HG02970 (cell line): Measurements from ENCODE around the gene SLC11A2.
"Not testable (repeated sequence)": the region's sequence is repeated elsewhere in the genome, so short reads cannot be mapped to it uniquely, and the experiment has no call there.

ENCODE experiments used
- ATAC-seq: cut with Tn5 transposase; IDR thresholded peaks from one replicate; pipeline ENCODE4 v1.9.1; 2021; ENCODE audit warnings: mild to moderate bottlenecking, moderate library complexity, moderate number of reproducible peaks; ENCODE audit not compliant: unreplicated experiment, low FRiP score

The SLC11A2 gene

DNA sequence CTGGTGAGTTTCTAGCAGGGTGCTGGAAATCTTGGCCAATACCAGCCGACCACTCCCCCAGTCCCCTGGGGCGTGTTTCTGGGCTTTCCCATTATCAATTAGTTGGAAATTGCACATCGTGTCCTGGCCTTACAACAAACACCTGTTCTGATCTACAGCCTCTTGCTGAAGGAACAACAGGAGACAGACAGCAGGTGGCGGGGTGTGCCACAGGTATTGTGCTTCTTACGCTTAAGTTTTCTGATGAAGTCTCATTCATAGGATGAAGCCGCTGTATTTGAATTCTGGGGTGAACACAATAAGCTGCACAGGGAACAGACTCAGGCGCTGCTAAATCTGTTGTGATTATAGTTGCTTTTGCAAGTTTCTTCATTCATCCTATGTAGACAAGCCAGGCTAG is 73.1 kb downstream of the SLC11A2 start:
- ATAC-seq = no peak

DNA sequence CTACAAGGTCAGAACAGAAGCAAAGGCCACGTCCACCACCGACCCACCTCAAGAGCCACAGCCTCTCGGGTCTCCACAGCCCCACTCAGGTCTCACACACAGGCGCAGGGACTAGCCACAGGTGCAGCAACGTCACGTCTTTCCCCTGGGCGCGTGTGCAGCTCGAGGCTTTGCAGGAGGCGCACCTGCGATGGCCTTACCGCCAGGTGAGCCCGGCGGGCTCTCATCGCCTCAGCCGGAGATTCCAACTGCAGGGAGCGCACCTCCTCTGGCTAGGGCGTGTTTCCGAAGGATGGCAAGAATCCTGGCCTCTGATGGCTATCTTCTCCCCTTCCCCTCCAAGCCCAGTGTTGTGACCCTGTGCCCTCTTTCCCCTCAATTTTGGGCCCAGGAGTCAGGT is 73.7 kb downstream of the SLC11A2 start, which contains the start of gene HIGD1C:
TSS of gene HIGD1C (plus strand) at position 35 of the 400 bp plus-strand sequence. CDS start 1,455 bp downstream, outside the sequence.
- ATAC-seq = no peak

DNA sequence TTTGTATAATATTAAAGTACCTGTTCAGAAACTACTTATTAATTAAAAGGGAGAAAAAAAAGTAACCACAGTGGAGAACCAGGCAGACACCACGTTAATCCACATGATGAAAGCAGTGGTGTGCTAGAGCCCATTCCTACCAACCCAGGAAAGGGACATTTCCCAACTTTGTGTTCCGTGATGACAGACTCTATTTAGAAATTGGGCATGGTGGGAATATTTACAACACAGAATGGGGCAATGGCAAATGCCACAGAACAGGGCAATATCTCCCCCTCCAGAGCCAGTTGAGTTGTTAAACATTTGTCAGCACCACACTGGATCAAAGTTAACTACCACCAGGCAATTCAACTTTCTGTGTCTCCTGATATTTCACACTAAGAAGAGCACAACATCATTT is 75.1 kb downstream of the SLC11A2 start:
- no peak for ATAC-seq

DNA sequence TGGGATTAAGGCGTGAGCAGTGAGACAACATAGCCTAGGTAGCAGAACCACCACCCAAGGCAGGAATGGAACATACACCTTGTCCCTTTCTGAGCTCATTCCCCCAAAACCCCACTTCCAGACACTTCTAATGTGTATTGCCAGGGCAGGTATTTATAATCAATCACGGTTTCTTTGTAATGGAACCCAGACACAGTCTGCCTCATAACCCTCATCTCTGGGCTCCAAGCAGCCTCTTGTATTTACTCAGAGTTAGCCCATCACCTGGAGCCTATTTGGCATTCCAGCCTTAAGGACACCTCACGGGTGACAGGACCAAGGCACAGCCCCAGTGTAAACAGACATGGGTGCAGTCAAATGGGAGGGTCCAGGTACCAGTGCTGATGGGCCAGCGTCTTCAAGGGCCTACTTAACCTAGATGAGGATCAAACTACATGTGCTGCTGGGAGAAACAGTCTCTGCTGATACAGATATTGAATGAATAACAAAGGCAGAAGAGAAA is 76.3 kb downstream of the SLC11A2 start:
- no peak for ATAC-seq

DNA sequence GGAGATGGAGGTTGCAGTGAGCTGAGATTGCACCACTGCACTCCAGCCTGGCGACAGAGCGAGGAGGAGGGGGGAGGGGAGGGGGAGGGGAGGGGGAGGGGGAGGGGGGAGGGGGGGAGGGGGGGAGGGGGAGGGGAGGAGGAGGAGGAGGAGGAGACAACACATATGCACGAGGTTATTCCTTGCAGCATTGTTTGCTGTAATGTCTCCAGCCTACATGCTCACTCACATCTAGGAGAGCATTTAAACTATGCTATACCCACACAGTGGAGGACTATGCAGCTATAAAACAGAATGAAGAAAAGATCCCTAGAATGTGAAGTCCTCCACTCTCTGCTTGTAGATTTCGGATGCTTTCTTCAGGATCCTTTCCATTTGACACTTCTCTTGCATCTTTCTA is 77.4 kb downstream of the SLC11A2 start:
- ATAC-seq = no peak

DNA sequence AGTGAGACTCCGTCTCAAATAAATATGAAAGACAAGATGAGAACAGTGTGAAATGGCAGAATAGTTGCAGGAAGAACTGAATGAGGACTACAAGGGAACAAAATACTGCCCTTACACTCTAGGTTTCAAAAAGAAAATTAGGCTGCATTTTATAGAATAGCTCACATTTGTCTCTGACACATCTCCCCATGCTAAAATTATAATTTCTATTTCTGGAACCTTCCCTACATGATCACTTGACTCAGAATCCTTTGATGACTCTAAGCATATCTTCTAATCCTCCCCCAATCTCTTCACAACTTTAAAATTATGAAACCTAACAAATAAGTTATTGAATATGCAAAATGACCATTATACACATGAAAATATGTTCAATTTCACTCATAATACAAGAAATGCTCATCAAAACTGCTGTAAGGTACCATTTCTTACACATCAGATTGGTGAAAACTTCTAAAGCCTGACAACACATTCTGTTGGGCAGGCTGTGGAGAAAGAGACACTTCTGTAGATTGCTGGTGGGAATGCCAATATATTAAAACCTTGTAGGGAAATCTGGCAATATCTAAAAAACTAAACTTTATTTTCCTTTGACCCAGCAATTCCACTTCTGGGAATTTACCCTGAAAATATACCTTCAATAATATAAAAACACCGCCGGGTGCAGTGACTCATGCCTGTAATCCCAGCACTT is 78.1 kb downstream of the SLC11A2 start:
- ATAC-seq = no peak

DNA sequence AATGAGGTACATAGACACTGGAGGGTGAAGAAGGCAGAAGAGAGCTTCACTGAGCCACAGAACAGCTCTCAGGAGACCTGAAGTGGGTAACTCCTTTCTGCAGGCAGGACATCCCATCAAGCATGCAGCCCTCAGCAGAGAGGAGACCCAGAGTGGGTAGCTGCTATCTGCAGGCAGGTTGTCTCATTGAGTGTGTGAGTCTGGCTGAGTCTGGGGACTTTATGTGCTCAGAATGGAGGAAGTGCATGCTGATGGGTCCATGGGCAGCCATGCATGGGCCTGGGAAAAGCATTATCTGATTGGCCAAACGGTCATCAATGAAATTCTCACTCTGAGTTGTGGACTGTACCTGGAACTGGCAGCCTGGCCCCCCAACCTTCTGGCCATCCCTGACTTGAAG is 88.5 kb downstream of the SLC11A2 start:
- no peak for ATAC-seq

DNA sequence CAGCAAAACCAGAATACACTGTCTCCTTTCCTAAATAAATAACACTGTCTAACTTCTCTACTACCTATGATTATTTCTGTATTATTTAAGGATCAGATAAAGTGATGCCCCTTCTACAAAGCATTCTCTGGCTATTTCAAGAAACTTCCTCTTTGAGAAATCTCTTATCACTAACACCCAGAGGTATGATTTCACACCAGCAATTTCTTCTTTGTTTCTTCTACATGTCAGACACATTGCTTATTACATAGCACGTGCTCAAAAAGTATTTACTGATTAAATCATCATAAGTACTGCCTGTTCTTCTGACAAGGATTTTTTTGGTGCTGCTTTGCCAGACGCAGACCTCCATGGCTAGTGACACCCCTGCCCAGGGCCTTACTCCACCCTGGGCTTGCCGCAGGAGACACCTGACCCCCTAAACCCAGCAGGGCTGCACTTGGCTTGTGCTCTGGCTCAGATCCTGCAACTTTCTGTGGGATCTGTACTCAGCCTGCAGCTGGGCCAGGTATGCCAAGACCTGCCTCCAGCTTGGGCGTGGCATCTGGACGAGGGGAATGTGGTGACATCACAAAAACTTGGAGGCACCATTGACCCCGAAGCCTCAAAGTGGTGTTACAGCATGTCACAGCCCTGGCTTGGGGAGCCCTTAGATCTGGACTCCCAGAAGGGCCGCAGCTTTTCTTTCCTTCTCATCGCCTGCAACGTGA is 89.2 kb downstream of the SLC11A2 start:
- ATAC-seq = no peak

DNA sequence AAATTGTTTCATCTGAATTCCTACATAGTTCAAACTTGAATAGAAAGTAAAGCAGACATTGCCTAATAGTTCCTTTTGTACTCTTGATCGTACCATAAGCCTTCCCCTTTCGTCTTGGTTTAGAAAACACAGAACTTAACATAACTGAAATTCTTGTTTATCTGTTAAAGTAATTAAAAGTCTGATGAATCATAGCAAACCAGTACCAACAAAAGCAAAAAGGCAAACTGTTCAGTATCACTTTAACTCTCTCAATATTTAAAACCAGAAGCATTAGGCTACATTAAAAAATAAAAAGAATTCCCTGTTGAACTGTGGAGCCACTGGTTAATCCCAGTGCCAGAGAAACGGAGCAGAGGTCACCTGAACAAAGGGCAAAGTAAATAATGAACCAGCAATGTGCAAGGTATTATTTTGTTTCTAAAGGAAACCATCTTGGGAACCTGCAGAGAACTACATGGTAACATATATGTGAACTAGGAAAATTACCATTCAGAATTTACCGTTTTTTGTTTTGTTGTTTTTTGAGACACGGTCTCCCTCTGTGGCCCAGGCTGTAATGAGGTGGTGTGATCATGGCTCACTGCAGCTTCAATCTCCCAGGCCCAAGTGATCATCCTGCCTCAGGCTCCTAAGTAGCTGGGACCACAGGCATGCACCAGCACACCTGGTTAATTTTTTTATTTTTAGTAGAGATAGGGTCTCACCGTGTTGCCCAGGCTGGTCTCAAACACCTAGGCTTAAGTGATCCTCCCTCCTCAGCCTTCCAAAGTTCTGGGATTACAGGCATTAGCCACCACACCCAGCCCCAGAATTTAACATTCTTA is 91.0 kb downstream of the SLC11A2 start:
- ATAC-seq = no peak

DNA sequence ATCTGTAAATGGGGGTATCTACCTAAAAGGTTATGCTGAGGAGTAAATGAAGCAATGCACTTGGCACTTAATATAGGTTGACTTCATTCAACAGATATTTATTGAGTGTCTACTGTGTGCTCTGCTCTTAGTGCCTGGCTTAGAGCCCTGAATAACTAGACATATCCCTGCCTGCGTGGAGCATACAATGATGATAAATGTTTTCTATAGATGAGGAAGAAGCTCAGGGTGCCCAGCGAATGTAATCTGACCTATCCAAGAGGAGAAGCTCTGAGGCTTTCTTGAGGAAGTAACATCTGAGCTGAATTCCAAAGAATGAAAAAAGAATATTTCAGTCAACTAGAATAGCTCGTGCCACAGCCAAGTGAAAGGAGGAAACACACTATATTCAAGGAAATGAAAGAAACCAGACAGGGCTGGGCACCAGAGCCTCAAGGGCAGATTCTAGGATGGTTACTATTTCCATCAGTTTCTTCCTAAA is 91.8 kb downstream of the SLC11A2 start:
- no peak for ATAC-seq

DNA sequence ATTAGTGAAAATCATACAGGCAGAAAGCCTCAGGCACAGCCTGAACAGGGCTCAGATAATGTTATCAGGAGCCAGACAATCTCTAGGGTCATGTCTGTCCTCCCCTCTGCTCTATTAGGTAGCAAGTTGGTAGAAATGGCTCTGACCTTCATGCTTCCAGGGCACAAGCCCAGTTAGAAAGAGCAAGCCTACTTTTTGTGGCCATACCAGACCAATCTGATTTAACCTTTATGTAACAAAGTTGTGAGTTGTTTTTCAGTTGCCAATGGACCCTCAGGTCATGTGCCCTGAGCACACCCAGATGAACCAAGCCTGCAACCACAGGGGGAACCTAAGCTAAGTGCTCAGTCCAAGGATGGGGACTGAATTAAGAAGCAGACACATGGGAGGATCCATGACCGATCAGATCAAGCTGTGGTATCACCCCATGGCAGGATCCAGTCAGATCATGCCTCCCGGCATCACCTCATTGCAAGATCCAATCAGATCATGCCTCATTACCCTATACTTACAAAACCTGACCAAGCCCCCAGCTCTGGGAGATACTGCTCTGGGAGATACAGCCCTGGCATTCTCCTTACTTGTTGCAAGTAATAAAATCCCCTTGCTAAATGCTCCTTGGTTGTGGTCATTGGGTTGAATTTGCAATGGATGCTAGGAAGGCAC is 92.6 kb downstream of the SLC11A2 start:
- no peak for ATAC-seq

DNA sequence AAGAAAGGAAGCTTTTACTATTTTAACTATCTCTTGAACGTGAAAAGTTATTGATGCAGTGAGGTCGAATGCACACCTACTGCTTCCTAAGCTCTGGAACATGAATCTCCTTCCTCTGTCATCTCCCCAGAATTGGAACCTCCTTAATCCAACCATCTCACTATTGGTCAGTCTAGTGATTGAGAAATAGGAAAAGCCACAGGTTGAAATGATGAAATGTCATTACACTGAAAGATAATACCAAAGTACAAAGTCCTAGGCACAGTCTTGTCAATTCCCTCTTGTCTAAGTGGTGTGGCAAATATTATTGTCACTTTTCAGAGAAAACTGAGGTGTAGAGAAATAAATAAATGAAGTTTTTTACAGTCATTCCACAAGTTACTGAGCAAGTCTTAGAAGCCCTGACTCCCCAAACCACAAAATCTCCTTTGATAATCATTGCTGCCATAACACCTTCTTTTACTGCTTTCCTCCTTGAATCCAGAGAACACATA is 93.3 kb downstream of the SLC11A2 start:
- no peak for ATAC-seq

DNA sequence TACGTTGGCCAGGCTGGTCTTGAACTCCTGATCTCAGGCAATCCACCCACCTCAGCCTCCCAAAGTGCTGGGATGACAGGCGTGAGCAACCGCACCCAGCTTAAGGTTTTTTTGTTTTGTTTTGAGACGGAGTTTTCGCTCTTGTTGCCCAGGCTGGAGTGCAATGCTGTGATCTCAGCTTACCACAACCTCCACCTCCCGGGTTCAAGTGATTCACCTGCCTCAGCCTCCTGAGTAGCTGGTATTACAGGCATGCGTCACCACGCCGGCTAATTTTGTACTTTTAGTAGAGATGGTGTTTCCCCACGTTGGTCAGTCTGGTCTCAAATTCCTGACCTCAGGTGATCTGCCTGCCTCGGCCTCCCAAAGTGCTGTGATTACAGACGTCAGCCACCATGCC is 95.7 kb downstream of the SLC11A2 start:
- ATAC-seq = not testable (repeated sequence)

DNA sequence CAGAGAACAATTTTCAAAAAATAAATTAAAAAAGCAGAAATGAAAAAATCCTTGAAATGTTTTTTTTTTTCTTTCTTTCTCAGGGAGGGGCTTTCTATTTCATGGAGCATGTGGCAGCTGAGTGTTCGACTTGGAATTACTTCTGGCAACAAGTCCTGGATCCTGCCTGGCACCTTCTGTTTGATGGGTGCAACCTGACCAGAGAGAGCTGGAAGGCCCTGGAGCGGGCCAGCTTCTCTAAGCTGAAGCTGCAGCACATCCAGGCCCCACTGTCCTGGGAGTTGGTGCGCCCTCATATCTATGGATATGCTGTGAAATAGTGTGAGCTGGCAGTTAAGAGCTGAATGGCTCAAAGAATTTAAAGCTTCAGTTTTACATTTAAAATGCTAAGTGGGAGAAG is 96.4 kb downstream of the SLC11A2 start:
- no peak for ATAC-seq
